A549 treated with GW870086 at 1 μM for 4 hours (cell line): Measurements from ENCODE around the gene SMARCD3. TPM values are rescaled to one million over a fixed set of nuclear protein-coding genes. Genes with fewer than 3 reads are reported as not detected.

Source experiments
- total RNA-seq: library from RNA; stranded (reverse); fragments of 200-300 nt; extraction: Qiagen RNA extraction; gene quantifications from 5 replicates; pipeline ENCODE4 v1.2.3, GENCODE V29; 2022; ENCODE audit warnings: low read depth

The SMARCD3 gene
- total RNA-seq, result 9.0 to 11.6 TPM (median 9.7 TPM) in 5 replicates

DNA sequence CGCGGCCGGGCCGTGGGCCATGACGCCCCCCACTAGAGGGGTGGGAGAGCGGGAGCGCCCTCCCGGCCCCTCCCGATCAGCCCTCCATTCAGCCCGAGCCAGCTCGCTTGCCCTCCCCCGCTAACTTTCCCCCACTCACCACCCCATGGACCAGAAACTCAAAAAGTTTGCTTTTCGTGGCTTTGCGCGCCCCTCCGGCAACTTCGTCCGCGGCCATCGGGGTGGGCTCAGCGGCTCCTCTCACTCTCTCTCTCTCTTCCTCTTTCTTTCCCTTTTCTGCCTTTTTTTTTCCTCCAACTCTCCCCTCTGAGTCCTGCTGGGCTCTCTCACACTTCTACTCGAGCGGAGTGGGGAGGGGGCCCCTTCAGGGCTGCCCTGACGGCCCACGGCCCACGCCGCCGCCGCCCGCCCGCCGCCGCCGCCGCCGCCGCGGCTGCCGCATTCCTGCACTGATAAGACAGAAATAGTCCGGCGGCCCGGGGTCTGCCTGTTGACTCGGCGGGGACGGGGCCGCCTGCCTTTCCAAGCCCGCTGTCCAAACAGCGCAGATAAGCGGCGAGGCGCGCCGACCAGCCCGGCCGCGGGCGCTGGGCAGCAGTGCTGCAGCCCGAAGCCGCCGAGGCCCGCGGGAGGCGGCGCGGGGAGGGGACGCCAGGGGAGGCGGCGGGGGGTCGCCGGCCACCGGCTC lies at the start of gene SMARCD3:
Gene SMARCD3, minus strand, starts transcription at position 349 of the 688 bp plus-strand sequence. Its CDS starts 132 bp downstream, at position 217.

DNA sequence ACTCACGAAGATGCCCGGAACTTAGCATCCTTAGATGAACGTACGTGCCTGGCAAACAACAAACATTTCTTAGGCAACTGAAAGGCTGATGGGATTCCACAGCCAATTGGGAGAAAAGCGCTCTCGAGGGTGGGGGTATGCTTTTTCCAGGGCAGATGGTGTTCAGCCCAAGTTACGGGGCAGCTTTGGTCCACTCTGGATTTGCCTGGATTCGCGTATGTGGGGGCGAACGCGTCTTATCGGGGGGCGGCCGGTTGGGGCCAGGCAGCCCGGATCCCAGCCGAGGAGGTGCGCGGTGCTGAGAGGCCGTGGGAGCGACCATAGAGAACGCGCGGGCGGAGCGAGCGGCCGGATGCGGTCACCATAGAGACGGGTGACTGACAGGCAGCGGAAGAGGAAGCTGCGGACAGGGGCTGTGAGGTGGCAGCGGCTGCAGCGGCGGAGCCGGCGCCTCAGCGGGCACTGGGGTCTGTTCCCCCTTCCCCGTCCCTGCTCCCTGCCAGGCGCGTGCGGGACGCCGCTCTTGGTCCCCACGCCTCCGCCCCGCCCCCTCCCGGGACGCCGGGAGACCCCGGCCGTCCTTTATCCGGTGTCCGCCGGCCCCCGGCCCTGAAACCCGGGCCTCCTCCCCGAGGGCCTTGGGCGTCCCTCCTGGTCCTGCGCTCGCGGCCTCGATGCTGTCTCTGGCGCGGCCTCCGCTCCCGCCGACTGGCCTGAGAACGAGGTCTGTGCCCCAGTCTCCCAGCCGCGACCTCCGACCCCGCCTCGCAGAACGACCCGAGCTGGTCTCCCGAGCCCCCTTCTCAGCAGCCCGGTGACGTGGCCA lies 16.2 kb downstream of the SMARCD3 start, which contains the start of gene CHPF2:
Gene CHPF2, plus strand, starts transcription at position 393 of the 826 bp plus-strand sequence. CDS start 1,529 bp downstream, outside the sequence.

DNA sequence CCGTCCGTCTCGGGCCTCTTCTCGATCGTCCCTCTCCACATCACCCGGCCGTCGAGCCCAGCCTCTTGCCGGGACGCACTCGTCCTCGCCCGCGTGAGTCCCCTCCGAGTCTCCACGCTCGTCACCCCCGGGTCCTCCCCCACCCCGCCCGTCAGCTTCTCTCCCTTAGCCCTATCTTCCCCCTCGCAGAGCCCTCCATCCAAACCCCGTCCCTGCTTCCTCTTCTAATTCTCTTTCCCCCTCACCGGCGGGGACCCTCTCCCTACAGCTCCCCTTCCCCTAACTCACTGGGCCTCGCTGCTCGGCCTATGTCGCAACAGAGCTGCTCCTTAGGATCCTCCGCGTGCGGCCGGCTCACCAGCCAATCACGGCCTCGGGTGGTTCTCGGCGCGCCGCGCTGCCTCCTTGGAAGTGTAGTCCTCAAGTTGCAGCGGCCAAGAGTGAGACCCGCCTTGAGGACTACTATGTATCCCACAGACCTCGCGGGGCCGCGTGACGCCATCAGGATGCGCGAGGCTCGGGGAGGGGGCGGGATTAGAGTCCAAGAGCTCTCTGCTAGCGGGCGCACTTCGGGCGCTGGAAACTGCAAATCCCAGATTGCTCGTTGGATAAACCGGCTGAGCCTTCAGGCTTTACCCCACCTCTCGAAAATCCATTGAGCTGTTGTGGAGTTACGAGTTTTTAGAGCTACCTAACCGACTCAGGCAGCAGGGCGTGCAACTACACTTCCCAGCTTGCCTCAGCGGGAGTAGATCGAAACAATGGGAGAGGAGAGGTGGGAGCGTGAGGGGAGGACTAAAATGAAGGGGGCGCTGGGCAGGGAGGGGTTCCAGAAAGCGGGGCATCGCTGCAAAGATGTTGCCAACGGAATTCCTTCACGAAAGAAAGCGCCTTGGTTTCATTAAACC lies 21.4 kb downstream of the SMARCD3 start, which contains the start of gene ABCF2:
Gene ABCF2, minus strand, starts transcription at position 331 of the 908 bp plus-strand sequence. CDS start 747 bp downstream, outside the sequence.

DNA sequence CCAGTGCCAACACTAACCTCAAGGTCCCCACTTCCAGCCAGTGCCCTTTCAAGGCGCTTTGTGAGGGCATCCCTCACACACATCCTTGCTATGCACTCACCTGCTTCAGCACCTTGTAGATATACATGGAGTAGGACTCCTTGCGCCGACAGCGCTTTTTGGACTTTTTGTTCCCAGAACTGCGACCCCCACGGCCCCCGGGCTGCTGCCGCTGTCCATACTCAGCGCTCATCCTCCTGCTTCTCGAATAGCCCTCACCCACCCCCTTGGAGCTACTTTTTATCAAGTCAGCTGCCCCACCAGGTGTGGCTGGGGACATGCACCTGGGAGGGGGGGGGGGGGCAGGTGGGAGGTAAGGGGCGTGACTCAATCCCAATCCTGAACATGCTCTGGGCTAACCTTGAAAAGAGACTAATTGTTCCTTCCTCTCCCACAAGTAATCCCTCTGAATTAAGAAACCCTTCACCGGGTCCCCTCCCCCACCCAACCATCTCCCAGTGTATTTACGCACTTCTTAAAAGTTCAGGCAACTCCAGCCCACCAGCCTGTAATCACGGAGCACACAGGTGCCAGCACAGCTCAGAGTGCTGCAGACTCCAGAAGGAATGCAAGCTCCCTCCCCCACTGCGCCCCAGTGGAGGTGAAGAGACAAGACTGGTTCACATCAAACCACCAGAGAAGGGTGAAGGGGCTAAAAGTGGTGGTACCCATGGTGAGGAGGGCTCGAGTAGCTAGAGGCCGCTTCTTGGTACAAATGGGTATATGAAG lies 38.2 kb downstream of the SMARCD3 start, which contains the start of gene H2BK1:
Gene H2BK1, minus strand, starts transcription at position 402 of the 768 bp plus-strand sequence. Its CDS starts 170 bp downstream, at position 232.

Other genes with a start within 250 kb of the SMARCD3 start
- 0.31 to 1.3 TPM (median 0.58 TPM) in 5 replicates for gene ATG9B, start 224.2 kb downstream of the SMARCD3 start, total RNA-seq
- gene ABCB8, start 220.2 kb downstream of the SMARCD3 start, total RNA-seq, result 36.6 to 51.9 TPM (median 46.2 TPM) in 5 replicates
- 5.6 to 10.8 TPM (median 9.7 TPM) in 5 replicates for gene ASIC3, start 200.2 kb downstream of the SMARCD3 start, total RNA-seq
- gene CDK5, start 190.8 kb downstream of the SMARCD3 start, total RNA-seq, result 32.6 to 35.3 TPM (median 35.2 TPM) in 5 replicates
- gene SLC4A2, start 189.1 kb downstream of the SMARCD3 start, total RNA-seq, result 198 to 288 TPM (median 268 TPM) in 5 replicates
- 53.2 to 74.2 TPM (median 74.0 TPM) in 5 replicates for gene FASTK, start 167.9 kb downstream of the SMARCD3 start, total RNA-seq
- 34.0 to 56.4 TPM (median 54.1 TPM) in 5 replicates for gene TMUB1, start 165.2 kb downstream of the SMARCD3 start, total RNA-seq
- gene AGAP3, start 162.2 kb downstream of the SMARCD3 start, total RNA-seq, result 48.5 to 63.7 TPM (median 58.1 TPM) in 5 replicates
- gene GBX1, start 81.0 kb downstream of the SMARCD3 start, total RNA-seq, result 0.26 TPM in 1 of 5 replicates, not detected in the others
- not detected in 5 replicates for gene ASB10, start 61.4 kb downstream of the SMARCD3 start, total RNA-seq
- not detected in 5 replicates for gene H2BK1, start 38.2 kb downstream of the SMARCD3 start, total RNA-seq
- gene ABCF2, start 21.5 kb downstream of the SMARCD3 start, total RNA-seq, result 61.3 to 66.0 TPM (median 62.7 TPM) in 5 replicates
- gene CHPF2, start 16.2 kb downstream of the SMARCD3 start, total RNA-seq, result 38.4 to 50.0 TPM (median 45.5 TPM) in 5 replicates
- gene NUB1, start 93.1 kb upstream of the SMARCD3 start, total RNA-seq, result 33.5 to 39.6 TPM (median 38.7 TPM) in 5 replicates
- 0.15 to 0.24 TPM in 2 of 5 replicates, not detected in the others for gene WDR86, start 161.3 kb upstream of the SMARCD3 start, total RNA-seq
- gene CRYGN, start 191.4 kb upstream of the SMARCD3 start, total RNA-seq, result not detected in 5 replicates